AG09309 (cell line): ENCODE data around the gene NFAT5.

ENCODE experiments used
- DNase-seq: peaks from one replicate; pipeline ENCODE4 v3.0.0-alpha.2; 2010; ENCODE audit warnings: low read depth
- H3K4me3 ChIP-seq: 2 replicates; pipeline ENCODE4 v1.5.1; 2011; ENCODE audit warnings: mild to moderate bottlenecking, low read depth, low read length, moderate library complexity; ENCODE audit not compliant: control insufficient read depth
- CTCF ChIP-seq: IDR thresholded peaks from 2 replicates; pipeline ENCODE4 v1.5.1; 2011; ENCODE audit warnings: mild to moderate bottlenecking, low read depth, low read length, inconsistent platforms; ENCODE audit not compliant: insufficient read depth, control insufficient read depth; ENCODE audit errors: missing control alignments

NFAT5 gene

GRCh38 chr16:69712277-69712676, 146.5 kb downstream of the NFAT5 start:
- DNase-seq = no peak
- TF ChIP-seq CTCF = no peak
- no peak overlapping the region for H3K4me3 ChIP-seq

GRCh38 chr16:69712914-69713581, 147.3 kb downstream of the NFAT5 start:
- no peak overlapping the region for H3K4me3 ChIP-seq
- no peak for TF ChIP-seq CTCF
- DNase-seq = no peak

- H3K4me3 ChIP-seq = no peak overlapping the region
- TF ChIP-seq CTCF = no peak
- DNase-seq = no peak
Observed at GRCh38 chr16:69717066-69717465, 151.3 kb downstream of the NFAT5 start.

- no peak for TF ChIP-seq CTCF
- no peak overlapping the region for H3K4me3 ChIP-seq
- DNase-seq = no peak
Observed at GRCh38 chr16:69718111-69718764, 152.5 kb downstream of the NFAT5 start.

GRCh38 chr16:69720822-69721430, 155.2 kb downstream of the NFAT5 start:
- TF ChIP-seq CTCF = no peak
- H3K4me3 ChIP-seq = no peak overlapping the region
- no peak for DNase-seq

- no peak for DNase-seq
- TF ChIP-seq CTCF = no peak
- no peak overlapping the region for H3K4me3 ChIP-seq
Observed at GRCh38 chr16:69721441-69721957, 155.7 kb downstream of the NFAT5 start.
